SK-N-MC (cell line): Measurements from ENCODE around the gene PEX19.
A peak's percentile ranks its signal among the peaks of the same experiment; 100 is the strongest.

ENCODE experiments used
- DNase-seq: peaks from one replicate; pipeline ENCODE4 v3.0.0-alpha.2; 2011; ENCODE audit warnings: low read depth, low spot score
- H3K27ac ChIP-seq: fragments of 200-600 bp; sonication (generic); 2 replicates; pipeline ENCODE4 v1.5.1; 2016; ENCODE audit warnings: mixed run types
- H3K36me3 ChIP-seq: fragments of 200-600 bp; sonication (generic); 2 replicates; pipeline ENCODE4 v1.6.1; 2017; ENCODE audit warnings: antibody characterized with exemption, low read length, mixed read lengths; ENCODE audit not compliant: insufficient read depth
- H3K4me3 ChIP-seq: fragments of 200-600 bp; sonication (generic); 2 replicates; pipeline ENCODE4 v1.5.1; 2016
- H3K9ac ChIP-seq: fragments of 200-600 bp; sonication (generic); 2 replicates; pipeline ENCODE4 v1.8.0; 2017; ENCODE audit warnings: mixed run types, mixed read lengths; ENCODE audit not compliant: insufficient read length
- H3K9me3 ChIP-seq: fragments of 200-600 bp; sonication (generic); 2 replicates; pipeline ENCODE4 v1.6.1; 2017; ENCODE audit warnings: low read depth, mild to moderate bottlenecking, antibody characterized with exemption, low read length, moderate library complexity, mixed read lengths
- EZH2 ChIP-seq: fragments of 200-600 bp; sonication (generic); IDR thresholded peaks from one replicate; pipeline ENCODE4 v1.6.1; 2017; ENCODE audit warnings: antibody characterized with exemption
- FOXP2 ChIP-seq: optimal IDR thresholded peaks from 2 replicates; pipeline ENCODE3; 2011; ENCODE audit warnings: mild to moderate bottlenecking, moderate library complexity; ENCODE audit not compliant: insufficient read depth; ENCODE audit errors: extremely low read length, control extremely low read depth
- POLR2AphosphoS5 ChIP-seq: IDR thresholded peaks from 2 replicates; pipeline ENCODE4 v1.6.1; 2012; ENCODE audit warnings: mild to moderate bottlenecking, low read depth, low read length, borderline replicate concordance

PEX19 gene, protein sequence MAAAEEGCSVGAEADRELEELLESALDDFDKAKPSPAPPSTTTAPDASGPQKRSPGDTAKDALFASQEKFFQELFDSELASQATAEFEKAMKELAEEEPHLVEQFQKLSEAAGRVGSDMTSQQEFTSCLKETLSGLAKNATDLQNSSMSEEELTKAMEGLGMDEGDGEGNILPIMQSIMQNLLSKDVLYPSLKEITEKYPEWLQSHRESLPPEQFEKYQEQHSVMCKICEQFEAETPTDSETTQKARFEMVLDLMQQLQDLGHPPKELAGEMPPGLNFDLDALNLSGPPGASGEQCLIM

DNA sequence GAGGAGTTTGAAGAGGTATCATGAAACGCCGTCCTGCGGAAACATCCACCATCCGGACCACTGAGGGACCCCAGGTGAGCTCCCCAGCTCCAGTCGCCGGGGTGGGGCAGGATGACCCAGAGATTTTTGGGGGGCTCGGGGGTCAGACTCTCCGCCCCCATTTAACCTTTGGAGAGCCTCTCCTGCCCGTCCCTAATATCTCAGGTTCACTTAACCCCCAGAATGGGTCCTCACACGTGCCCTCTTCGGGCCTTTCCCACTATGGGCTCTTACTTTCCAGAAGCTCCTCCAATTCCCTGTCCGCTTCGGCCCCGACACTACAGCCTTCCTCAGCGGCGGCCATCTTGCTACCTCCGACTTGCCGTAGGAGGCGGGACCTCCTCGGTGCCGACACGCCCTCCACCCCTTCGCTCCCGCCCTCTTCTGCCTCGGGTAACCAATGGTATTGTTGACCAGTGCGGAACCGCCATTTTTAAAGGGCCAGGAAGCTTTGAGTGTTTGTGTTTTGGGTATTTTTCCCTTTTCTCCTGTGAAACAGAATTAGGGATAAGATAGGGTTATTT is at the start of gene PEX19:
PEX19 (minus strand) TSS at position 352 of the 563 bp plus-strand sequence; CDS start at position 343, 9 bp downstream.
- Histone ChIP-seq H3K9ac (peak within 1 kb of the TSS; percentile 93), H3K36me3 (peaks cover 32% of the 10 kb centered on the region), H3K4me3 (peak within 1 kb of the TSS; percentile 89), H3K9me3 (no peaks in the 10 kb centered on the region), H3K27ac (peak within 1 kb of the TSS; percentile 51; the same call in 1 of the 2 replicates)
- peak; percentile 61 for DNase-seq
- no peak for TF ChIP-seq FOXP2
- no peak for TF ChIP-seq EZH2
- TF ChIP-seq POLR2AphosphoS5 = peak; percentile 94

DNA sequence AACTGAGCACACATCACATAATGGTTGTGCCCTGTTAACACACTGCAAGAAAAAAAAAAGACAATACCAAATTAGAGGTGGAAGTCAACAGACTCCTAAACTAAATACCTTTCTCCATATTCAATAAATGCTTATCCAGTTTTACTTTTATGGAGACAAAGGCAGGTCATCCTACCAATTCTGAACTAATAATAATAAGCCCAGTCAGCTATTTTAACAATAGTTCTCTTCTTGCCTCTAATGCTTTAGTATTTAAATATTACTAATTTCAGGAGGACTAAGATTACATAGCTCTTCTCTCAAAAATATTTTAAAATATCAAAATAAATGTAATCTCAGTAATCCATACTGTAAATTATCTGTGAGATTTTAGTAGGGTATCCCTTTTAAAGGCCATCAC is 47.6 kb upstream of the PEX19 start:
- TF ChIP-seq FOXP2 (no peak), EZH2 (no peak), POLR2AphosphoS5 (no peak)
- H3K27ac ChIP-seq = no peak overlapping the region
- no peak overlapping the region for H3K4me3 ChIP-seq
- H3K36me3 ChIP-seq = peaks cover 78% of the 10 kb centered on the region
- H3K9me3 ChIP-seq = no peaks in the 10 kb centered on the region
- no peak for DNase-seq
- H3K9ac ChIP-seq = no peak overlapping the region

DNA sequence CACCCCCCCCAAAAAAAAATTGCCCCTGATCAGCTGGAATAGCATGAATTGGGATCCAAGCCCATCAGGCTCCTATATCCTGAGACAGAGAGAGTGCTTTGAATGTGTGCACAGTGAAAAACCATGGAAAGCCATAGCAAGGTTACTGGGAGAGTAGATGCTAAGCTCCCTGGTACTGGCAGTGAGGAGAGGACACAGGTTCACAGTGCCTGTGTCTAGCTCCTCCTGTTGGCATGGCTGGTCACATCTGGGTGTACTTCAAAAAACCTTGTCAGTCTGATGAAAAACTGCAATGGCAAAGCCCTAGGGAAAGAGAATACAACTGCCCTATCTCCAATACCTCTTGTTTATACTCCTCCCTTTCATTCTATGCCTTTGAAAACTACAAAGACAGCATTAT is 45.2 kb upstream of the PEX19 start:
- Histone ChIP-seq H3K9ac (no peak overlapping the region), H3K9me3 (no peaks in the 10 kb centered on the region), H3K36me3 (peaks cover 85% of the 10 kb centered on the region), H3K4me3 (no peak overlapping the region), H3K27ac (no peak overlapping the region)
- no peak for TF ChIP-seq POLR2AphosphoS5
- TF ChIP-seq FOXP2 = no peak
- TF ChIP-seq EZH2 = no peak
- DNase-seq = no peak

DNA sequence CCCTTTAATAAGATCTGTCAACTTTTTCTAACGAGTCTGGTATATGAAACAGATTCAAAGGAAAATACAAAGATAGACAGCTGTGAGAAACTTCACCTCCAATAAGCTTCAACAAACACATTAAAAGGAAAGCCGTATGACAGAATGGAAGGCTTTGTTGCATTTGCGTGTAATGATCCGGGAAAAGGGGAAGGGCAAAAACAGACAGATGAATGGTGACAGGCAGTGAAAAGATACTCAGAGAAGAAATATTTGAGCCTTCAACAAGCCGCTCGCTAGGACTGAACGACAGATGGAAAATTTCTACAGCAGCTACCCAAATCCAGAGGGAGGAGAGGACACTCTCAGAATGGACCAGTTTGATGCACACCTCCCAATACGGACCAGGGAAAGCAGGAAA is 43.3 kb upstream of the PEX19 start:
- TF ChIP-seq POLR2AphosphoS5 (no peak), EZH2 (no peak), FOXP2 (no peak)
- DNase-seq = no peak
- H3K27ac ChIP-seq = no peak overlapping the region

DNA sequence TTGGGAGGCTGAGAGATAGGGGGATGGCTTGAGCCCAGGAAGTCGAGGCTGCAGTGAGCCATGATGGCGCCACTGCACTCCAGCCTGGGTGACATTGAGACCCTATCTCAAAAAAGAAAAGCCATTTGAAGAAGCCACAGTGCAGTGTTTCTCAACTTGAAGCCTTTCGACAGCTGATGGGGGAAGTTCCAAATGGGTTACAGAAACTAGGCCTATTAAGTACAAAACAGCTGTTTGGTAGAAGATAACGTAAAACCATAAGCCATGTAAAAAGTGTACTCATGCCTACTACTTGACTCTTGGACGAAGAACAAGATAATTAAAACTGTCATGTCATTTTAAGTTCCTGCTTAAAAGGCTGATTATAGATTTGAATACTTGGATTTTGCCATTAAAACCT is 41.5 kb upstream of the PEX19 start:
- H3K9ac ChIP-seq = no peak overlapping the region
- TF ChIP-seq EZH2 = no peak
- TF ChIP-seq FOXP2 = no peak
- TF ChIP-seq POLR2AphosphoS5 = no peak
- H3K27ac ChIP-seq = no peak overlapping the region
- H3K9me3 ChIP-seq = no peaks in the 10 kb centered on the region
- peaks cover 79% of the 10 kb centered on the region for H3K36me3 ChIP-seq
- H3K4me3 ChIP-seq = no peak overlapping the region
- DNase-seq = no peak

More for the DNA sequence above, 43.3 kb upstream of the PEX19 start:
- H3K9me3 ChIP-seq = no peaks in the 10 kb centered on the region
- no peak overlapping the region for H3K9ac ChIP-seq
- peaks cover 81% of the 10 kb centered on the region for H3K36me3 ChIP-seq
- H3K4me3 ChIP-seq = no peak overlapping the region

DNA sequence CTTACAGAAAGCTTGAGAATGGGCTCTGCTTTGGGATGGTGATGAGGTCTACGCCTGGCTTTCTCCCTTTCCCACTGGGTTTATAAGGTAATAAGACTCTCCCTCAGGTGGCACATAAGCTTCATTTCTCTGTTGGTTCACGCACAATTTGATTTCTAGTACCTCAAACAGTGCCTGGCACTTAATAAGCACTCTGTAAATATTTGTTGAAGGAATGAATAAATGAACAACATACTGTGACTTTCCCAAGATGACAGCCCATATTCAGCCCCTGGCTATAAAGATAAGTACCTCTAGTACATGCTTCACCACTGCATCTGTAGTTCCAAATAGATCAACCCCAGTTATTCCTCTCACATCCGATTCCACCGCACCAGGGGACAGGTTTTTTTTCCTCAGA is 40.3 kb upstream of the PEX19 start:
- Histone ChIP-seq H3K36me3 (peaks cover 78% of the 10 kb centered on the region), H3K27ac (no peak overlapping the region), H3K9ac (no peak overlapping the region), H3K4me3 (no peak overlapping the region), H3K9me3 (no peaks in the 10 kb centered on the region)
- no peak for DNase-seq
- TF ChIP-seq EZH2 (no peak), FOXP2 (no peak), POLR2AphosphoS5 (no peak)

DNA sequence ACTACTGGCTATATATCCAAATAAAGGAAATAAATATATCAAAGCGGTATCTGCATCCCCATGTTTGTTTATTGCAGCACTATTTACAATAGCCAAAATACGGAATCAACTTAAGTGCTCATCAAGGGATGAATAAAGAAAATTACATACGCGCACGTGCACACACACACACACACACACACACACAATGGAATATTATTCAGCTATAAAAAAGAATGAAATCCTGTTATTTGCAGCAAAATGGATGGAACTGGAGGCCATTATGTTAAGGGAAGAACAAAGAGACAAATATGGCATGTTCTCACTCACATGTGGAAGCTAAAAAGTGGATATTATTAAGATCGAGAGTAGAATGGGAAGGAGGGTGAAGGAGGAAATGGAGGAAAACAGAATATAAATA is 37.9 kb upstream of the PEX19 start:
- peaks cover 76% of the 10 kb centered on the region for H3K36me3 ChIP-seq
- H3K27ac ChIP-seq = no peak overlapping the region
- no peaks in the 10 kb centered on the region for H3K9me3 ChIP-seq
- TF ChIP-seq POLR2AphosphoS5 = no peak
- no peak for TF ChIP-seq FOXP2
- no peak for TF ChIP-seq EZH2
- DNase-seq = no peak
- H3K9ac ChIP-seq = no peak overlapping the region
- no peak overlapping the region for H3K4me3 ChIP-seq

DNA sequence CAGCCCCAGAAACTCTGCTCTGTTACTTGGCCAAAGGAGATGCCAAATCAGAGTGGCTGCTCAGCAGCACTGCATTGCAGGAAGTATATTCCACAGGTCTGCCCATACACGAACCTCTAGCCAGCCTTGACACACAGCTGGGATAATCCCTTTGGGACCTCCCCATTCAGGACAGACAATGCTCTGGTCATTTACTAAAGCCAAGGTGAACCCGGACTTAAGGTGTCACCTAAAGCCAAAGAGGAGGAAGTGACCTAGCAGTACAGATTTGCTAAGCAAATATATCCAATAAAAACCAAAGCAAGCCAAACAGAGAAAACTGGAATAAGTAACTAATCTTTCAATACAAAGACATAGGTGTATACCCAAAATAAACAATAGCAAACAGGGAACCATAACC is 30.4 kb upstream of the PEX19 start:
- Histone ChIP-seq H3K27ac (no peak overlapping the region), H3K9ac (no peak overlapping the region), H3K9me3 (no peaks in the 10 kb centered on the region), H3K36me3 (peaks cover 86% of the 10 kb centered on the region), H3K4me3 (no peak overlapping the region)
- no peak for TF ChIP-seq EZH2
- TF ChIP-seq FOXP2 = no peak
- TF ChIP-seq POLR2AphosphoS5 = no peak
- no peak for DNase-seq

DNA sequence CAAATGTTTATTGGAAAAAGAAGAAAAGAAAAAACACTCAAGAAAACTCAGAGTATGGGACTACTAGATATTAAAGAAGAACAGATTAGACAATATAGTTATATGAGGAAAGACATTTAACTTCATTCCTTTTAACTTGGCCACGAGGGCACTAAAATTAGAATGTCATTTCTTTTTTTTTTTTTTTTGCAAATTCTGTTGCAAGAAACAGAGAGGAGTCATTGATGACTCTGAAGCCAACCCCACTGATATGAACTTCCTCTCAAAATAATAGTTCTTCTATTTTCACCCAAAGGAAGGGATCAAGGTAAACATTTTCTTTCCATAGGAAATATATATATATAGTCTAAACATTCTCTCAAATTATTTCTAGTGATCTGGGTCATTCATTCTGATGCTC is 24.6 kb upstream of the PEX19 start:
- Histone ChIP-seq H3K4me3 (no peak overlapping the region), H3K9ac (no peak overlapping the region), H3K9me3 (no peaks in the 10 kb centered on the region), H3K27ac (no peak overlapping the region), H3K36me3 (peaks cover 85% of the 10 kb centered on the region)
- TF ChIP-seq POLR2AphosphoS5 = no peak
- no peak for TF ChIP-seq FOXP2
- TF ChIP-seq EZH2 = no peak
- no peak for DNase-seq
